ENCODE results near the gene METTL24.

The METTL24 gene

DNA sequence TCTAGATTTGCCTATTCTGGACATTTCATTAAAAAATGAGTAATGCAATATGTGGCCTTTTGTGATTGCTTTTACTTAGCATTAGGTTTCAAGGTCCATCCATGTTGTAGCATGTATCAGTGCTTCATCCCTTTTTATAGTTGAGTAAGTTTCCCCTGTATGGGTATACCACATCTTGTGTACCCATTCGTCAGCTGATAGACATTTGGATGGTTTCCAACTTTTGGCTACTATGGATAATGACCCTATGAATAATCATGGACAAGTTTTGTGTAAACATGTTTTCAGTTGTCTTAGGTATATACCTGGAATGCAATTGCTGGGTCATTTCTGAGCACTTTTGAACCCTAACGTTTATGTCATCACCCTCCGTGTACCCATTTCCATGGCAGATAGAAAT, 15.4 kb downstream of the METTL24 start:
- TF ChIP-seq, protein P1, sequence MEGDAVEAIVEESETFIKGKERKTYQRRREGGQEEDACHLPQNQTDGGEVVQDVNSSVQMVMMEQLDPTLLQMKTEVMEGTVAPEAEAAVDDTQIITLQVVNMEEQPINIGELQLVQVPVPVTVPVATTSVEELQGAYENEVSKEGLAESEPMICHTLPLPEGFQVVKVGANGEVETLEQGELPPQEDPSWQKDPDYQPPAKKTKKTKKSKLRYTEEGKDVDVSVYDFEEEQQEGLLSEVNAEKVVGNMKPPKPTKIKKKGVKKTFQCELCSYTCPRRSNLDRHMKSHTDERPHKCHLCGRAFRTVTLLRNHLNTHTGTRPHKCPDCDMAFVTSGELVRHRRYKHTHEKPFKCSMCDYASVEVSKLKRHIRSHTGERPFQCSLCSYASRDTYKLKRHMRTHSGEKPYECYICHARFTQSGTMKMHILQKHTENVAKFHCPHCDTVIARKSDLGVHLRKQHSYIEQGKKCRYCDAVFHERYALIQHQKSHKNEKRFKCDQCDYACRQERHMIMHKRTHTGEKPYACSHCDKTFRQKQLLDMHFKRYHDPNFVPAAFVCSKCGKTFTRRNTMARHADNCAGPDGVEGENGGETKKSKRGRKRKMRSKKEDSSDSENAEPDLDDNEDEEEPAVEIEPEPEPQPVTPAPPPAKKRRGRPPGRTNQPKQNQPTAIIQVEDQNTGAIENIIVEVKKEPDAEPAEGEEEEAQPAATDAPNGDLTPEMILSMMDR (IDR thresholded peaks at IDR 0.05) = no peak
- no peaks in the 10 kb centered on the region for H3K4me1 ChIP-seq (ENCODE audit: control insufficient read depth in 1 of 2, insufficient read depth in 1 of 2, low read depth in 1 of 2, low read length in 1 of 2)
- H3K4me3 ChIP-seq (ENCODE audit: low read depth in 1 of 2, low read length in 1 of 2) = no peak overlapping the region
- H3K9me3 ChIP-seq = no peaks in the 10 kb centered on the region
- no peak overlapping the region for H3K27ac ChIP-seq
- peaks cover 34% of the 10 kb centered on the region for H3K27me3 ChIP-seq
- H3K36me3 ChIP-seq = no peaks in the 10 kb centered on the region

DNA sequence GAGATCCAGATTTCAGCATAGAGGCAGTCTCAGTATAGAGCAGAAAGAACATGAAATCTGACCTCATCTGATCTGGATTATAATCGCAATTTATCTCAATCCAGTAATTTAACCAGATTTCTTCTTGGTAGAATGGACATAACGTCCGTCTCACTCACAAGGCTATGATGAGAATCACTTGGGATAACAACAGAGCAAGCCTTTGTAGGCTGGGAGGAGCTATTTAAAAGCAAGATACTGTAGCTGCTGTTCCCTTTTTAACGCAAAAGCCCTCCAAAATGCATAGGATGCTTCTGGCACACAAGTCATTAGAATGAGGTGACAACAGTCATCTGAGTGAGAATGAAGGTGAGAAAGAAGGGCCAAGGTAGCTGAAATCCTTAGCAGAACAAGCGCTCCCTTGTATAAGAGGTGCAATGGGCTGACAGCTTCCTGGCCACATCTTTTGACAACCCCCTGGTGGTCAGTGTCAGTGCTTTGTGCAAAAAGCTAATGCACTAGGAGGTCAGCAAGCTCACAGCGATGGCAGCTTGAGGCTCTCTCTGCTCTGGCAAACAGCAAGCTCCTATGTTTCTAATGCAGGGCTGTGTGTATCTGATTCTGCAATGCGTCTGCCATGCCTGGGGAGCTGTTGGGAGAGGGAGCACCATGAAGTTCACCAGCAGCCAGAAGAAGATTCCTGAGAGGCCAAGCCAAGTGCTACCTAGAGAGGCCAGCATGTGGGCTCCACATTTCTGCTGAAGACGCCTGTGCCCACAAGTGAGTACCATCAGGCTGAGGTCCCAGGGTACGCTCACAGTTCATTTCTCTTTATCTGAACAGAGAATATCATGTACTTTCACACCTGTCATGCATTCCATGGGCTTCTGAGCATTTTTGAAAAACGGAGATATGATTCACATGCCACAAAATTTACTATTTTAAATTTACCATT, 16.2 kb downstream of the METTL24 start:
- peaks cover 0 to 2% of the 10 kb centered on the region in 2 experiments for H3K4me1 ChIP-seq (ENCODE audit: control insufficient read depth in 1 of 2, insufficient read depth in 1 of 2, low read depth in 1 of 2, low read length in 1 of 2)
- no peak overlapping the region for H3K27ac ChIP-seq
- no peaks in the 10 kb centered on the region for H3K36me3 ChIP-seq
- H3K4me3 ChIP-seq (ENCODE audit: low read depth in 1 of 2, low read length in 1 of 2) = no peak overlapping the region
- H3K27me3 ChIP-seq = peaks cover 37% of the 10 kb centered on the region
- no peaks in the 10 kb centered on the region for H3K9me3 ChIP-seq
- TF ChIP-seq, protein P1 (IDR thresholded peaks at IDR 0.05) = no peak

DNA sequence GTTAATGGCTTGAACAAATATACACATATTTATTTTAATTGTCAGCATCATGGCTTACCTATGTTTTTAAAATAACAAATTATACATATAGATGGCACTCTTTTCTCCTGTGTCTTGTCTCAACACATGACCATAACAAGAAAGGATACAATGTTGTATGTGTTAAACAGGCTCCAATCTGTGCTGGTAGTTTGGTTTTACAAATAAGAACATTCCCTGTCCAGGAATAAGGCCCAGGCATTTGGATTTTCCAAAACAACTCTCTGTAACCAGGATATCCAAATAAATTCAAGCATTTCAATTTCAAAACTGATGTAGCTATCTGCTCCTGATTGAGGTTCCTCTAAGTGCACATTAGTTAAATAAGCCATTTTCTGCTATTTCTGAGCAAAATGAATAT, 17.1 kb downstream of the METTL24 start:
- TF ChIP-seq, protein P1 (IDR thresholded peaks at IDR 0.05) = no peak
- no peak overlapping the region for H3K27ac ChIP-seq
- H3K4me1 ChIP-seq (ENCODE audit: control insufficient read depth in 1 of 2, insufficient read depth in 1 of 2, low read depth in 1 of 2, low read length in 1 of 2) = peaks cover 0 to 2% of the 10 kb centered on the region in 2 experiments
- no peaks in the 10 kb centered on the region for H3K9me3 ChIP-seq
- H3K27me3 ChIP-seq = peaks cover 37% of the 10 kb centered on the region
- H3K4me3 ChIP-seq (ENCODE audit: low read depth in 1 of 2, low read length in 1 of 2) = no peak overlapping the region
- H3K36me3 ChIP-seq = no peaks in the 10 kb centered on the region

DNA sequence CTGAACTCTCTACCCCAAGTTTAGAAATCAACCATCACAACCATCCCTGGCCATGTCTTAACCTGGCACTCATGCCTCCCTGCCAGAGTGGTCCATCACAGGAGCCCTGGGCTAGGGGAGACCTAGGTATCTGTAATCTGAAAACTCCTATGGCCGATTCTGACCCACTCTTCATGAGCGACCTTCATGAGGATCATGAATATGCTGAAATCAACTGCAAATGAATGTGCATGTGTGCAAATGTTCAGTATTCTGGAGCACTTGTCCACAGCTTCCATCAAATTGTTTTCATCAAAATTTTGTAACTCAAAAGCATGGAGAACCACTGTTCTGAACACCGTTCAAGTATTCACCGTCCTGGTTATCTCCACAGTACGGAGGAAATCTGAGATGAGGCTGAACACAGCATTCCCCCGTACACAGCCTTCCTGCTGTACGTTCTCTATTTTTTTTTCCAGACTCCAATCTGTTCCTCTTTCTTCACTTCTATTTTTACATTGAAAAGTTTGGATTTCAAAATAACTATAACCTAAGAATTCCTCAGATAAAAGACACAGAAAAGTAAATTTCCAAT, 17.7 kb downstream of the METTL24 start:
- peaks cover 37% of the 10 kb centered on the region for H3K27me3 ChIP-seq
- no peak overlapping the region for H3K4me3 ChIP-seq (ENCODE audit: low read depth in 1 of 2, low read length in 1 of 2)
- H3K9me3 ChIP-seq = no peaks in the 10 kb centered on the region
- H3K27ac ChIP-seq = no peak overlapping the region
- TF ChIP-seq, protein P1 (IDR thresholded peaks at IDR 0.05) = no peak
- H3K4me1 ChIP-seq (ENCODE audit: control insufficient read depth in 1 of 2, insufficient read depth in 1 of 2, low read depth in 1 of 2, low read length in 1 of 2) = peaks cover 0 to 2% of the 10 kb centered on the region in 2 experiments
- no peaks in the 10 kb centered on the region for H3K36me3 ChIP-seq

DNA sequence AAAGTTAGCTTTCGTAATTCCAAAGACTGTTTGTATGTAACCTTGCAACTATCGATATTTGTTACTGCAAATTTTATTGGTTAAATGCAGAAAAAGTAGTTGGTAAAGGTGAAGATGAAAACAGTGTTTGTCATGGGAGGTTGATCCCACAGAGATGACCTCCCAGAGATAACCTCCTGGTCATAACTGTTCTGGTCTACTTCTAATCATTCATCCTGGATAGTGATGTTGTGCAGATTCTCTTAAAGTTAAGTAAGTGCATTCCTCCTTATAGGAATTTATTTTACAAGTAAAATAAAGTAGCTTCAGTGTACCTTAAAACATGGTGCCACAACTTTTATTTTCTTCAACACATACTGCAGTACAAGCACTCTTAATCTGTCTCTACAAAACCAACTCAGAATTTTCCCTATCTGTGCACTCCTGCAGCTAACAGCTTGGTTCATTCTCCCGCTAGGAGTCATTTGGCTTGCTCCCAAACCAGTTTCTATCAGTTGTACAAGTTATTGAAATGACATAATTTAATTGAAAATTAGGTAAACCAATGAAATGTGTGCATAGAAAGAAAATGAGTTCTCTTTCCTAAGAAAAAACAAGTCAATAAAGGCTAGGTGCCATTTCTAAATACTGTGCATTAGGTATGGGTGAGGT, 19.2 kb downstream of the METTL24 start:
- H3K4me1 ChIP-seq (ENCODE audit: control insufficient read depth in 1 of 2, insufficient read depth in 1 of 2, low read depth in 1 of 2, low read length in 1 of 2) = peaks cover 0 to 2% of the 10 kb centered on the region in 2 experiments

More for the DNA sequence above, 19.2 kb downstream of the METTL24 start:
- H3K9me3 ChIP-seq = no peaks in the 10 kb centered on the region
- H3K4me3 ChIP-seq (ENCODE audit: low read depth in 1 of 2, low read length in 1 of 2) = no peak overlapping the region
- TF ChIP-seq, protein P1 (IDR thresholded peaks at IDR 0.05) = no peak
- no peak overlapping the region for H3K27ac ChIP-seq
- H3K27me3 ChIP-seq = peaks cover 37% of the 10 kb centered on the region
- H3K36me3 ChIP-seq = no peaks in the 10 kb centered on the region
